H54 (cell line): ENCODE measurements around the gene BICDL2.

ENCODE experiments used
- DNase-seq: peaks from one replicate; pipeline ENCODE4 v3.0.0; 2011; ENCODE audit warnings: low spot score, mixed read lengths; ENCODE audit not compliant: insufficient read length
- FAIRE-seq: peaks from 3 replicates; lab custom pipeline; 2011; peaks lifted over from hg19 to GRCh38; lab: Jason Lieb, UNC
- POLR2A ChIP-seq: IDR thresholded peaks from 2 replicates; pipeline ENCODE4 v1.6.1; 2011; ENCODE audit warnings: low read depth, mild to moderate bottlenecking, low read length

BICDL2 gene

DNA sequence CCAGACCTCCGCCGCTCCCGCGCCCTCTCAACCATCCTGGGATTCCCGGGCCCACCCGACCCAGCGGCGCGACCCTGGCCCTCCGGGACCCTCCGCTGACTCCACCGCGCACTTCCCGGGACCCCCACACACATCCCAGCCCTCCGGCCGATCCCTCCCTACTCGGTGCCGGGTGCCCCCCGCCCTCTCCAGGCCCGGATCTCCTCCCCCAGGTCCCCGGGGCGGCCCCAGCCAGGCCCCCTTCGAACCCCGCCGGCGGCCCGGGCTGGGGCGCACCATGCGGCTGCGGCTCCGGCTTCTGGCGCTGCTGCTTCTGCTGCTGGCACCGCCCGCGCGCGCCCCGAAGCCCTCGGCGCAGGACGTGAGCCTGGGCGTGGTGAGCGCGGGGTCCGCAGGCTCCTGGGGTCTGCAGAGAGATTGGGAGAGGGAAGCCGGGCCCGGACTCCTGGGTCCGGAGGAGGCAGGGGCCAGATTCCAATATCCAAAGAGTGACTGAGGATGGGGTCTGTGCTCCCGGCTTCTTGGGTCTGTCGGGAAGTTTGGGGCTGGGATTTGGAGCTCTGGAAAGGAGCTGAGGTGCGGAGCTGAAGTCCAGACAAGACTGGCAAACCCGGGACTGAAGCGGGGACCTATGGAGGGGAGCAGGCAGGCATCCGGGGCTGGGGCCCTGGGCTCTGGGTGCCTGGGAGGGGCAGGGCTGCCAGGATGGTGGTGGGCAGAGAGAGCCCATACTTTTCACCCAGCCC lies 10.1 kb upstream of the BICDL2 start:
- no peak for TF ChIP-seq POLR2A
- DNase-seq (no peak), FAIRE-seq (no peak)

- DNase-seq (no peak), FAIRE-seq (no peak)
- no peak for TF ChIP-seq POLR2A
These were observed 9.3 kb upstream of the BICDL2 start, which contains the start of gene MMP25 for GRCh38 chr16:3045758-3046640. TSS of gene MMP25 (plus strand) at chr16:3046561. CDS start at chr16:3046918, 357 bp downstream.

- DNase-seq (no peak), FAIRE-seq (no peak)
- no peak for TF ChIP-seq POLR2A
These were observed 8.0 kb upstream of the BICDL2 start for GRCh38 chr16:3044708-3045107.

DNA sequence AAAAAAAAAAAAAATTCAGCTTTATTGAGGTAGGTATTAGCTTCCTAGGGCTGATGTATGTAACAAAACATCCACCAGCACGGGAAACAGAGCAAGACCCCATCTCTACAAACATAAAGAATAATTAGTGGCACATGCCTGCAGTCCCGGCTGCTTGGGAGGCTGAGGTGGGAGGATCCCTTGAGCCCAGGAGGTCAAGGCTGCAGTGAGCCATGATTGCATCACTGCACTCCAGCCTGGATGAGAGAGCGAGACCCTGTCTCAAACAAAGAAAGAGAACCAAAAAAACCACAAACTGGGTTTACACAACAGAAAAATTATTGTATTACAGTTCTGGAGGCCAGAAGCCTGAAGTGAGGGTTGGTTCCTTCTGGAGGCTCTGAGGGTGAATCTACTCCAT lies 5.6 kb upstream of the BICDL2 start:
- TF ChIP-seq POLR2A, result no peak

DNA sequence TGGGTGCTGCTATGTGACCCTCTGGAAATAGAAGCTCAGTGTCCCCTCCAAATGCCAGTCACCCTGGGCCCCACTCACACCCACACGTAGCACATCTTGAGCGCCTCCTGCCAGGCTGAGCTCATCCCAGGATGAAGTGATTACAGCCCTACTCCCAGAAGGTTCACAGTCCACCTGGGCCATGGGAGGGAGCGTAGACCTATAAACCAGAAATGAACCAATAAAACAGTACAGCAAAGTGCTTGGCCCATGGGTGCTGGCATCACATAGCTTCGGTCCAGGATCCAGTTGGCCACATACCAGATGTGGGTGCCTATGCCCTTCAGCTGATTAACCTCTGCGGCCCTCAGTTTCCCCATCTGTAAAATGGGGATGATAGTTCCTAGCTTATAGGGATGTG lies 2.2 kb upstream of the BICDL2 start:
- no peak for FAIRE-seq
- DNase-seq, result no peak
- no peak for TF ChIP-seq POLR2A

More for the DNA sequence above, 5.6 kb upstream of the BICDL2 start:
- no peak for DNase-seq
- no peak for FAIRE-seq

DNA sequence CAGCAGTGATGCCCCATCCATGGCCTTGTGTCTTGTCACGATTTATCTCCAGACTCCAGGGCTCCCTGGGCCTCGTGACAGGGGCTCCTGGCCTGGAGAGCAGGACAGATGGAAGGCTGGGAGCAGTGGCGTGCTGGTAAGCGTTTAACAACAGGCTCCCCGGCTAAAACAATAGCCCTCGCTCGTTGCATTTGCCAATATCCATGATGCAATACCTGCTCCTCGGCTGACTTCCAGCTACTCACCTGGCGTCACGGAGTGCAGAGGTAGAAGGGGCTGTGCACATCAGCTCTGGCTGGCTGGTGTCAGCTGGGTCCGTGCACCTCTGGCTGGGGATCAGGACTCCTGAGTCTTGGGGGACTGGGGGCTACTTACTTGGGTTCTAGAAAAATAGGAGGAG lies 1.5 kb upstream of the BICDL2 start:
- DNase-seq (no peak), FAIRE-seq (no peak)
- no peak for TF ChIP-seq POLR2A

- TF ChIP-seq POLR2A, result no peak
- DNase-seq (no peak), FAIRE-seq (no peak)
These were observed 595 bp downstream of the BICDL2 start for GRCh38 chr16:3035972-3036725.

DNA sequence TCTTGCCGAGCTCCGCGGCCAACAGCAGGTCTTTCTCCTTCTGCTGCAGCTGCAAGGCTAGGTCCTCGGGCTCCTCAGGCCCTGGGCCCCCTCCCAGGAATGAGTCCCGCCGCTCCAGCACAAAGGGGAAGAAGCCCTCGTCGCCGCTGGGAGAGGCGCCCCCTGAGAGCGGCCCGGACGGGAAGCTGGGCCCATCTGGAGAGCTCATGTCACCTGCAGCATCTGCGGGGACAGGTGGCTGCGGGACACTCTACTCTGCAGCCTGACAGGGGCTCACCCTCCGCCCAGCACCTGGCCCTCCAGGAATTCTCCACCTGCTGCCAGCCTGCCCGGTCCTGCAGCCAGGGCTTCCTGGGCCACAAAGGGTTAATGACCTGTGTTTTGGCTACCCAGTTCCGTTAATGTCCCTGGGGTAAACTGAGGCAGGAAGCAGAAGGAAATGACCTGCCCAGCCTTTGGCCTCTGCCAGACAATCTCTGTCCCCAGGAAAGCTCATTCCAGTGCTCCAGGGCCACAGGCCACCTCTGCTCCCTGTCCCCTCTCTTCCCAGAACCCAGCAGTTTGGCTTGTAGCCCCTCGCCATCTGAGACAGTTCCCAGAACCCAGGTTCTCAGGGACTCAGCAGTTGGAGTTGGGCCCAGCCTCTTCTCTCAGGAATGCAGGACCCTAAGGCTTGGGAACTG lies 1.3 kb downstream of the BICDL2 start:
- DNase-seq, result no peak
- no peak for TF ChIP-seq POLR2A
- no peak for FAIRE-seq

DNA sequence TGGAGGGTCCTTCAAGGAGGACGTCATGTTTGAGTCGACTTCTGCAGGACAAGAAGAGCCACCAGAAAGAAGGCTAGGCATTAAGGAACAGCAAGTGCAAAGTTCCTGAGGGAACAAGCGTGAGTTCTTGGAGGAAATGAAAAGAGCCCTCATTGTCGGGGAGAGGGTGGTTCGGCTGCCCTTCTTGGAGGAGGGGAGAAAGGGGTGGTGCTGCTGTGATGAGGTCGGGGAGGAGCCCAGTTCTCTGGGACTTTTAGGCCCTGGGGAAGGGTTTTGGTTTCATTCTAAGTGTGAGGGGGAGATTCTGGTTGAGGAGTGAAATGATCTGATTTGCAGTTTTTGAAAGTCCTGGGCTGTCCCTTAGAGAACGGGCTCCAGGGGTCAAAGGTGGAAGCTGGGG lies 4.1 kb downstream of the BICDL2 start:
- no peak for TF ChIP-seq POLR2A
- FAIRE-seq, result no peak
- DNase-seq, result no peak

DNA sequence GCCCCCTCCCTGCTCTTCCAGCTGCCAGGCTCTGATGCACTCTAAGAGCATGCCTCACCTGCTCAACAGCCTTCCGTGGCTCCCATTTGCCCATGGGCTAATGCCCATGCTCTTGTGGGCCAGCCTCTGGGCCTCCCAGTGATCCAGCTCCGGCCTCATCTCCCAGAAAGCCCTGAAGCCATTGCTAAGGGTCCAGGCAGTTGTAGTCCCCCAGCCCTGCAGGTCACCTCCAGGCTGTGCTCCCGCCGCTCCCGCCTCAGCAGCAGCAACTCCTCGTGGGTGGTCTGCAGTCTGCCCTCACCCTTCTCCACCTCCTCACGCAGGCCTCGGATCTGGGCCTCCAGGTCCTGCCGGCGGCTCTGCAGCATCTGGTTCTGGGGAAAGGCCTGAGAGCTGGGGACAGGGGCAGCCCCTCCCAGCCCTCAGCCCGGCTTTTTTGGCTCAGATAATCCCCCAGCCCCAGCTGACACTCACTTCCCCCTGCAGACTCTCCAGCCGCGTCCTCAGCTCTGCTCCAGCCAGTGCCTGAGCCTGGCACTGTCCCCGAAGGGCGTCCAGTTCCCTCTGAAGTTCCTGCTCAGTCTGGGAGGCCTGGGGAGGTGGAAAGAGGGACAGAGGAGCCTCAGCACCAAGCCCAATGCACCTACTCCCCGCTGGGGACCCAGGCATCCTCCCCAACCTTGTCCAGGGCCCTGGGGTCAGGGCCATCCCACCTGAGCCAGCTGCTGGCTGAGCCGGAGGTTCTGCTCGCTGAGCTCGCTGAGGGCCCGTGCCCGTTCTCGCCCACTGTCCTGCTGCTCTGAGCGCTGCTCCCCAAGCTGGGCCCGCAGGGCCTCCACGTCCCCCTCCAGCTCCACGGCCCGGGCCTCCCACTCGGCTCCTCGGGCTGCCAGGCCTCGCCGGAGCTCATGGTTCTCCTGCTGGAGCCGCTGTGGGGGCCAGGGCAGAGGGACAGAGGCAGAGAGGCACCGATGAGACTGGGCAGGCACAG lies 6.2 kb downstream of the BICDL2 start:
- DNase-seq (no peak), FAIRE-seq (no peak)
- no peak for TF ChIP-seq POLR2A

GRCh38 chr16:3029491-3030221 lies 7.1 kb downstream of the BICDL2 start:
- no peak for FAIRE-seq
- DNase-seq, result no peak
- no peak for TF ChIP-seq POLR2A

DNA sequence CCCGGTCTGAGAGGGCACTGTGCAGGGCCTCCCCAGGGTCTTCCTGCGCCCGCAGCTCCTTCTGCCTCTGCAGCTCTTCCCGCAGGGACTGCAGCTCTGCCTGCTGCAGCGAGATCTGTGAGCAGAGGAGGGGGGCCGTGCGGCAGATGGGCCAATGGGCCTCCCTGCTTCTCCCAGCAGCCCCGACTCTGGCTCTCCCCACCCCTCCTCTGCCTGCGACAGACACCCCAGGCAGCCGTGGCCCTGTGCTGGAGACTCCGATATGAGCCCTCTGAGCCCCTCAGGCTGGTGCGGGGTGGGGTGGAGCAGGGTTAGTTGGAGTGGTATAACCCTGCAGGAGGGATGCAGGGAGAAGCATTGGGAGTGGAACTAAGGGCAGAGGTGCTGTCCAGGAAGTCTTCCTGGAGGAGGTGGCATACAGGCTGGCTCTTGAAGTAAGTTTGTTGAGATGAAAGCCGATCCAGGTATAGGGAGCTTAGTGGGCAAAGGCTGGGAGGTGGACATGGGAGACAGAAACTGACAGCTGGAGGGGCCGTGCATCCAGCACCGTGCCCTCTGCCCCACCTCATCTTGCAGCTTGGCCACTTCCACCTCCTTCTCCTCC lies 7.9 kb downstream of the BICDL2 start:
- TF ChIP-seq POLR2A, result no peak
- no peak for FAIRE-seq

More for the DNA sequence above, 7.9 kb downstream of the BICDL2 start:
- DNase-seq, result no peak
